Mesothelial cell of epicardium (in vitro differentiated cells): ENCODE data around the gene ACOT7. TPM values are rescaled to one million over a fixed set of nuclear protein-coding genes. Genes with fewer than 3 reads are reported as not detected.

ENCODE experiments used
- DNase-seq, 2 experiments: peaks; one replicate each; pipeline ENCODE4 v3.0.0; 2021; ENCODE audit warnings: low spot score in 2 of 2; ENCODE audit not compliant: unreplicated experiment in 2 of 2
- H3K27ac Mint-ChIP-seq: 2 replicates; pipeline ENCODE4 v1.8.0; 2021; ENCODE audit warnings: mixed read lengths
- H3K27me3 Mint-ChIP-seq: 2 replicates; pipeline ENCODE4 v1.8.0; 2021; ENCODE audit warnings: low read depth, mixed read lengths
- H3K36me3 Mint-ChIP-seq: 2 replicates; pipeline ENCODE4 v1.8.0; 2021; ENCODE audit warnings: mixed read lengths
- H3K4me1 Mint-ChIP-seq: 2 replicates; pipeline ENCODE4 v1.8.0; 2021; ENCODE audit warnings: mixed read lengths
- H3K4me3 Mint-ChIP-seq: 2 replicates; pipeline ENCODE4 v1.8.0; 2021; ENCODE audit warnings: mild to moderate bottlenecking, moderate library complexity, mixed read lengths
- H3K9me3 Mint-ChIP-seq: 2 replicates; pipeline ENCODE4 v1.8.0; 2021; ENCODE audit warnings: mixed read lengths
- CTCF ChIP-seq: fragments of 200-600 bp; sonication (generic); IDR thresholded peaks from one replicate; pipeline ENCODE4 v1.5.0; 2021; ENCODE audit warnings: antibody characterized with exemption; ENCODE audit not compliant: unreplicated experiment
- total RNA-seq: library from RNA; stranded (reverse); gene quantifications from 3 replicates; pipeline ENCODE4 v1.2.1, GENCODE V29; 2021

ACOT7 gene
- total RNA-seq, 1 donor from 2014 or later = 20.3 TPM

DNA sequence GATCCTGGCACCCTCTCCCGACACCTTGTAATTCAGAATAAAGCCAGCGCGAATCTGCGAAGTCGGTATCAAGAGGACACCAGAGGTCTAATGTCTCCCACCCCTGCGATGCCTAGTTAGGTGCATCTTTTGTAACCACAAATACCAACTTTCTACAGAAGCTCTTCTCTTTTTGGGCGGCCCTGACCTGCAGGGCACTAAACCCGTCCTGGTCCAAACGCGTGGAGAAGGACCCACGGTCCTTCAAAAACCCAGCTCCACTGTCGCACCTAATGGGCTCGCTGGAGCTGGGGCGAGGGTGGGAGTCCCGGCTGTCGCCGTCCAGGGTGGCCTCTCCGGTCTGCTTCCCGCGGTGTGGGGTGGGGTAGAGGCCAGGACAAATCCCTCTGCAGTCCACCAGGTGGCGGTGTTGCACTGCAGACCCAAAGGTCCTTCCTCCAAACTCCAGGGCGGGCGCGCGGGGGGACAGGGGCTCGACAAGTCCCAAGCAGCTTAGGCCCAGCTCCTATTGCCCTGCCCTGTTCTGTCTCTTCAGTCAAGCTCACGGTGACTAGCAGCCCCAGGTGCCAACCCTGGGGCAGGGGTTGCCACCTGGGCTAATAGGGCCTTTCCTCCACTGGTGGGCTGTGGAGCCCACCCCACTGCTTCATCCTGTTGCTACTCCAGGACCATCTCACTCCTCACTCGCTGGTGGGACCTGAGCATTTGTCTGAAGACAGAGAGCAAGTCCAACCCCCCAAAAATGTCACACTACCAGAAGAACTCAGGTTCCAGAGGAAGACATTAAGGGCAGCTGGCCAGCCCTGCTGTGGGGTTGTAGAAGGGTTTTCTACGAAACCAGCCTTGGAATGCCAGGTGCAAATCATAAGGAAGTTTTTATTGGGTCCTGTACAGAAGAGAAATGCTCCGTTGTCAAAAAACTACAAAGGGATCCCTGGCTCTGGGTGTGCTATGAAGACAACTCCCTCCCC lies 146.8 kb downstream of the ACOT7 start:
- peak; percentile 99 for TF ChIP-seq CTCF
- H3K9me3 Mint-ChIP-seq = no peaks in the 10 kb centered on the region
- peaks cover 83% of the 10 kb centered on the region for H3K27me3 Mint-ChIP-seq
- peaks cover 5% of the 10 kb centered on the region for H3K4me1 Mint-ChIP-seq
- H3K4me3 Mint-ChIP-seq = peak overlapping the region; percentile 42
- H3K27ac Mint-ChIP-seq = no peak overlapping the region
- H3K36me3 Mint-ChIP-seq = no peaks in the 10 kb centered on the region
- DNase-seq = peak; percentile 82 to 92

- Mint-ChIP-seq H3K36me3 (no peaks in the 10 kb centered on the region), H3K4me3 (no peak overlapping the region), H3K4me1 (peaks cover 11% of the 10 kb centered on the region), H3K27ac (no peak overlapping the region), H3K27me3 (peaks cover 83% of the 10 kb centered on the region), H3K9me3 (no peaks in the 10 kb centered on the region)
- DNase-seq = no peak
- TF ChIP-seq CTCF = no peak
Observed at GRCh38 chr1:6245869-6246496, 147.6 kb downstream of the ACOT7 start.

DNA sequence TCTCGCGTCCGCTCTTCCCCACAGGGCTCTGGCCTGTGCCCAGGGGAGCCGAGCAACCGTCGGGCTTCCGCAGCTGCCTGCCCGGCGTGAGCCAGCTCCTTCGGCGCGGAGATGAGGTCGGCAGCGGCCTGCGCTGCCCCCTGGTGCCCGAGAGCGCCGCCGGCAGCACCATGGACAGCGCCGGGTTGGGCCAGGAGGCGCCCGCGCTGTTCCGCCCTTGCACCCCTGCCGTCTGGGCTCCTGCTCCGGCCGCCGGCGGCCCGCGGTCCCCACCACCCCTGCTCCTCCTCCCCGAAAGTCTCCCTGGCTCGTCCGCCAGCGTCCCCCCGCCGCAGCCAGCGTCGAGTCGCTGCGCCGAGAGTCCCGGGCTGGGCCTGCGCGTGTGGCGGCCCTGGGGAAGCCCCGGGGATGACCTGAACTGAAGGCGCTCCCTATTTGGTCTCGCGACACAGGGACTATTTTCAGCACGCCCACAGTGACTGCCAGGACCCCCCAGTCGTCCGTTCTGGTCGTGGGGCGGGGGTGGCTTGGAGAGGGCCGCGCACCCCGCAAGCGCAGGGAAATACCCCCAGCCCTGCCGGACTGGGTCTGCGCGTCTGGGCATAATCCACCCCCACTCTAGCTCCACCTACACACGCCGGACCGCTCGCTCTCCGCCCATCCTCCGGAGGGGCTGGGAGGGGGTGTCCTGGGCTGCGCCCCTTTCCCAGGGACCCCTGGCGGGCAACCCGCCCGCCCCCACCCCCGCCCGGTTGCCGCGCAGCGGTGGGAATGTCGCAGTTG lies 148.3 kb downstream of the ACOT7 start:
- peak; percentile 81 for TF ChIP-seq CTCF
- Mint-ChIP-seq H3K36me3 (no peaks in the 10 kb centered on the region), H3K27me3 (peaks cover 83% of the 10 kb centered on the region), H3K27ac (no peak overlapping the region), H3K4me1 (peaks cover 11% of the 10 kb centered on the region), H3K4me3 (no peak overlapping the region), H3K9me3 (no peaks in the 10 kb centered on the region)
- DNase-seq = peak; percentile 88 to 90

GRCh38 chr1:6244401-6245049 lies 149.0 kb downstream of the ACOT7 start:
- no peak for DNase-seq
- H3K36me3 Mint-ChIP-seq = no peaks in the 10 kb centered on the region
- H3K9me3 Mint-ChIP-seq = no peaks in the 10 kb centered on the region
- H3K27ac Mint-ChIP-seq = no peak overlapping the region
- peaks cover 86% of the 10 kb centered on the region for H3K27me3 Mint-ChIP-seq
- peaks cover 11% of the 10 kb centered on the region for H3K4me1 Mint-ChIP-seq
- no peak for TF ChIP-seq CTCF
- no peak overlapping the region for H3K4me3 Mint-ChIP-seq

GRCh38 chr1:6243993-6244392 lies 149.6 kb downstream of the ACOT7 start, which contains the start of gene HES3:
Gene HES3 (plus strand): TSS chr1:6244179. CDS start chr1:6244366, 187 bp downstream.
- H3K27me3 Mint-ChIP-seq = peaks cover 91% of the 10 kb centered on the region

More at GRCh38 chr1:6243993-6244392, 149.6 kb downstream of the ACOT7 start, which contains the start of gene HES3:
- Mint-ChIP-seq H3K9me3 (no peaks in the 10 kb centered on the region), H3K27ac (no peak within 1 kb of the TSS), H3K36me3 (no peaks in the 10 kb centered on the region), H3K4me3 (no peak within 1 kb of the TSS), H3K4me1 (peaks cover 11% of the 10 kb centered on the region)
- TF ChIP-seq CTCF = no peak
- no peak for DNase-seq
